ENCODE data around the gene OR10AD1. TPM values are rescaled to one million over a fixed set of nuclear protein-coding genes. Genes with fewer than 3 reads are reported as not detected.
"Not testable (repeated sequence)": the region's sequence is repeated elsewhere in the genome, so short reads cannot be mapped to it uniquely, and the experiment has no call there.

OR10AD1 gene
- total RNA-seq, 4 donors from 2014 or later = not detected

GRCh38 chr12:48160046-48160445 is 43.0 kb downstream of the OR10AD1 start:
- TF ChIP-seq POLR2A (IDR thresholded peaks at IDR 0.05) = no peak
- TF ChIP-seq CTCF (IDR thresholded peaks at IDR 0.05) = no peak
- TF ChIP-seq POLR2AphosphoS5 (IDR thresholded peaks at IDR 0.05) = no peak
- no peak for TF ChIP-seq EP300 (IDR thresholded peaks at IDR 0.05)

GRCh38 chr12:48157889-48158370 is 45.2 kb downstream of the OR10AD1 start:
- no peaks in the 10 kb centered on the region for H3K9me3 ChIP-seq
- 59% methylated on average over 3 of the region's 3 CpGs for WGBS
- TF ChIP-seq CTCF (IDR thresholded peaks at IDR 0.05) (no peak), EP300 (IDR thresholded peaks at IDR 0.05) (no peak), POLR2AphosphoS5 (IDR thresholded peaks at IDR 0.05) (no peak), POLR2A (IDR thresholded peaks at IDR 0.05) (no peak)
- peaks cover 15% of the 10 kb centered on the region for H3K36me3 ChIP-seq
- DNase-seq (ENCODE audit: low spot score in 2 of 2) = no peak
- H3K4me1 ChIP-seq = peaks cover 14% of the 10 kb centered on the region
- H3K27me3 ChIP-seq = no peaks in the 10 kb centered on the region
- peak overlapping the region; percentile 94 for H3K4me3 ChIP-seq
- peak overlapping the region; percentile 85 for H3K27ac ChIP-seq

More at GRCh38 chr12:48160046-48160445, 43.0 kb downstream of the OR10AD1 start:
- no peaks in the 10 kb centered on the region for H3K27me3 ChIP-seq
- H3K27ac ChIP-seq = no peak overlapping the region
- no peaks in the 10 kb centered on the region for H3K36me3 ChIP-seq
- no peaks in the 10 kb centered on the region for H3K9me3 ChIP-seq
- 64% methylated on average over 5 of the region's 5 CpGs for WGBS
- H3K4me1 ChIP-seq = peaks cover 14% of the 10 kb centered on the region
- no peak for DNase-seq (ENCODE audit: low spot score in 2 of 2)
- no peak overlapping the region for H3K4me3 ChIP-seq

GRCh38 chr12:48157018-48157888 is 45.8 kb downstream of the OR10AD1 start, which contains the start of gene ASB8:
ASB8 (minus strand) TSS chr12:48157515; CDS start chr12:48153496, 4,019 bp downstream.
- peak; percentile 18 to 59 for TF ChIP-seq CTCF (IDR thresholded peaks at IDR 0.05)
- TF ChIP-seq POLR2AphosphoS5 (IDR thresholded peaks at IDR 0.05) = no peak
- peak in 1 of 2 donors; percentile 31 for TF ChIP-seq POLR2A (IDR thresholded peaks at IDR 0.05)
- TF ChIP-seq EP300 (IDR thresholded peaks at IDR 0.05) = no peak
- Histone ChIP-seq H3K27ac (peak within 1 kb of the TSS; percentile 85), H3K4me1 (peaks cover 14% of the 10 kb centered on the region), H3K36me3 (peaks cover 22% of the 10 kb centered on the region), H3K4me3 (peak within 1 kb of the TSS; percentile 94), H3K27me3 (no peaks in the 10 kb centered on the region), H3K9me3 (no peaks in the 10 kb centered on the region)
- WGBS = 2% methylated on average over 19 of the region's 56 CpGs
- DNase-seq (ENCODE audit: low spot score in 2 of 2) = peak; percentile 99

GRCh38 chr12:48156652-48157017 is 46.5 kb downstream of the OR10AD1 start:
- H3K27me3 ChIP-seq = no peaks in the 10 kb centered on the region

GRCh38 chr12:48155786-48156185 is 47.3 kb downstream of the OR10AD1 start:
- WGBS = 92% methylated on average over 5 of the region's 5 CpGs
- H3K27me3 ChIP-seq; H3K27ac ChIP-seq; H3K9me3 ChIP-seq; DNase-seq (ENCODE audit: low spot score in 2 of 2); H3K4me3 ChIP-seq: not testable (repeated sequence)
- Histone ChIP-seq H3K4me1 (peaks cover 14% of the 10 kb centered on the region), H3K36me3 (peaks cover 37% of the 10 kb centered on the region)

More at GRCh38 chr12:48156652-48157017, 46.5 kb downstream of the OR10AD1 start:
- 23% methylated on average over 8 of the region's 8 CpGs for WGBS
- no peak for DNase-seq (ENCODE audit: low spot score in 2 of 2)
- H3K9me3 ChIP-seq = no peaks in the 10 kb centered on the region
- H3K36me3 ChIP-seq = peaks cover 28% of the 10 kb centered on the region
- TF ChIP-seq POLR2AphosphoS5 (IDR thresholded peaks at IDR 0.05) = no peak
- no peak for TF ChIP-seq POLR2A (IDR thresholded peaks at IDR 0.05)
- no peak for TF ChIP-seq CTCF (IDR thresholded peaks at IDR 0.05)
- TF ChIP-seq EP300 (IDR thresholded peaks at IDR 0.05) = no peak
- peak overlapping the region; percentile 94 for H3K4me3 ChIP-seq
- peak overlapping the region; percentile 85 for H3K27ac ChIP-seq
- H3K4me1 ChIP-seq = peaks cover 14% of the 10 kb centered on the region

Other genes starting within 250 kb of the OR10AD1 start
- gene TMEM106C, start 239.7 kb downstream of the OR10AD1 start, total RNA-seq = 10 to 100 TPM; 36.8 to 52.9 (median 46.5) TPM
- not detected for gene COL2A1, start 198.8 kb downstream of the OR10AD1 start, total RNA-seq
- gene SENP1, start 97.2 kb downstream of the OR10AD1 start, total RNA-seq = 10 to 100 TPM; 13.5 to 25.5 (median 20.0) TPM
- gene PFKM, start 83.9 kb downstream of the OR10AD1 start, total RNA-seq = 10 to 100 TPM; 20.4 to 31.2 (median 27.7) TPM
- 10 to 100 TPM; 19.8 to 49.4 (median 23.6) TPM for gene ASB8, start 45.8 kb downstream of the OR10AD1 start, total RNA-seq
- gene CCDC184, start 19.6 kb downstream of the OR10AD1 start, total RNA-seq = under 1 TPM; 0.19 to 0.83 (median 0.60) TPM
- gene ZNF641, start 147.6 kb upstream of the OR10AD1 start, total RNA-seq = 10 to 100 TPM; 10.2 to 15.4 (median 13.2) TPM